ENCODE data around the gene NAPB. TPM values are rescaled to one million over a fixed set of nuclear protein-coding genes. Genes with fewer than 3 reads are reported as not detected.

The NAPB gene
- total RNA-seq, 4 donors from 2014 or later = 9.0 to 23.6 (median 16.9) TPM

DNA sequence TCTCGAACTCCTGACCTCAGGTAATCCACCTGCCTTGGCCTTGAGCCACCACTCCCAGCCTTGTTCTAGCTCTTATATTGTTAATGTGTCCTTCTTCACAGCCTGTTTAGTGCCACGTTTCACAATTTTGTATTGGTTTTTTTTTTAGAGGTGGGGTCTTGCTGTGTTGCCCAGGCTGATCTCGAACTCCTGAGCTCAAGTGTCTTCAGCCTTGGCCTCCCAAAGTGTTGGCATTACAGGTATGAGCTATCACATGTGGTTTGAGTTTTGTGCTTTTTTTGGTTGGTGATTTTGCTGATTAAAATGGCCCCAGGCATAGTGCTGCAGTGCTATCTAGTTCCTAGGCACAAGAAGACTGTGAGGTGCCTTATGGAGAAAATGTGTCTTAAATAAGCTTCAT is 12.3 kb upstream of the NAPB start:
- H3K4me3 ChIP-seq = no peak overlapping the region
- intact Hi-C loops (cut with DNase I; ENCODE audit: low total_unique reads) = no loop called here
- no peaks in the 10 kb centered on the region for H3K9me3 ChIP-seq
- no peak for DNase-seq
- H3K36me3 ChIP-seq = no peaks in the 10 kb centered on the region
- no peaks in the 10 kb centered on the region for H3K4me1 ChIP-seq
- no peak overlapping the region for H3K27ac ChIP-seq
- no peaks in the 10 kb centered on the region for H3K27me3 ChIP-seq
- TF ChIP-seq, protein P1, sequence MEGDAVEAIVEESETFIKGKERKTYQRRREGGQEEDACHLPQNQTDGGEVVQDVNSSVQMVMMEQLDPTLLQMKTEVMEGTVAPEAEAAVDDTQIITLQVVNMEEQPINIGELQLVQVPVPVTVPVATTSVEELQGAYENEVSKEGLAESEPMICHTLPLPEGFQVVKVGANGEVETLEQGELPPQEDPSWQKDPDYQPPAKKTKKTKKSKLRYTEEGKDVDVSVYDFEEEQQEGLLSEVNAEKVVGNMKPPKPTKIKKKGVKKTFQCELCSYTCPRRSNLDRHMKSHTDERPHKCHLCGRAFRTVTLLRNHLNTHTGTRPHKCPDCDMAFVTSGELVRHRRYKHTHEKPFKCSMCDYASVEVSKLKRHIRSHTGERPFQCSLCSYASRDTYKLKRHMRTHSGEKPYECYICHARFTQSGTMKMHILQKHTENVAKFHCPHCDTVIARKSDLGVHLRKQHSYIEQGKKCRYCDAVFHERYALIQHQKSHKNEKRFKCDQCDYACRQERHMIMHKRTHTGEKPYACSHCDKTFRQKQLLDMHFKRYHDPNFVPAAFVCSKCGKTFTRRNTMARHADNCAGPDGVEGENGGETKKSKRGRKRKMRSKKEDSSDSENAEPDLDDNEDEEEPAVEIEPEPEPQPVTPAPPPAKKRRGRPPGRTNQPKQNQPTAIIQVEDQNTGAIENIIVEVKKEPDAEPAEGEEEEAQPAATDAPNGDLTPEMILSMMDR (IDR thresholded peaks at IDR 0.05) = no peak
- TF ChIP-seq POLR2A (IDR thresholded peaks at IDR 0.05) = no peak

DNA sequence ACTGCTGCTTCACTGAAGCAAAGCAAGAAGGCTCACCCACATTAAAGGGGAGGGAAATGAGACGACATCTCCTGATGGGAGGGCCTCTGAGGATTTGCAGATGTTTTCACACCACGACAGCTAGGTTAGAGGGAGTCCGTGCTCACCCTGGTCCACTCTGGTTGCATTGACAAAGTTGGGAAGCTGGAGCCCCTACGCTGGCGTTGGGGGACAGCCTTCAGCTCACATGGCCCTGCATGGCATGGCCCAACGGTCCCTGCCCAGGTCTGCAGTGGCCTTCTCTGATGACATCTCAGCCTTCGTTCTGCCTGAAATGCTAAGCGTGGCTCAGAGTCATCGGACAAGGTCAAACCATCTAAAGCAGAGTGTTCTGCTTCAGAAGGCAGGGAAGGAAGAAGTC is 3.8 kb upstream of the NAPB start:
- Histone ChIP-seq H3K27ac (no peak overlapping the region), H3K36me3 (no peaks in the 10 kb centered on the region), H3K4me3 (no peak overlapping the region), H3K27me3 (no peaks in the 10 kb centered on the region), H3K9me3 (no peaks in the 10 kb centered on the region), H3K4me1 (no peaks in the 10 kb centered on the region)
- TF ChIP-seq, protein P1 (IDR thresholded peaks at IDR 0.05) = no peak
- no peak for TF ChIP-seq POLR2A (IDR thresholded peaks at IDR 0.05)
- intact Hi-C loops (cut with DNase I; ENCODE audit: low total_unique reads) = no loop called here
- no peak for DNase-seq

DNA sequence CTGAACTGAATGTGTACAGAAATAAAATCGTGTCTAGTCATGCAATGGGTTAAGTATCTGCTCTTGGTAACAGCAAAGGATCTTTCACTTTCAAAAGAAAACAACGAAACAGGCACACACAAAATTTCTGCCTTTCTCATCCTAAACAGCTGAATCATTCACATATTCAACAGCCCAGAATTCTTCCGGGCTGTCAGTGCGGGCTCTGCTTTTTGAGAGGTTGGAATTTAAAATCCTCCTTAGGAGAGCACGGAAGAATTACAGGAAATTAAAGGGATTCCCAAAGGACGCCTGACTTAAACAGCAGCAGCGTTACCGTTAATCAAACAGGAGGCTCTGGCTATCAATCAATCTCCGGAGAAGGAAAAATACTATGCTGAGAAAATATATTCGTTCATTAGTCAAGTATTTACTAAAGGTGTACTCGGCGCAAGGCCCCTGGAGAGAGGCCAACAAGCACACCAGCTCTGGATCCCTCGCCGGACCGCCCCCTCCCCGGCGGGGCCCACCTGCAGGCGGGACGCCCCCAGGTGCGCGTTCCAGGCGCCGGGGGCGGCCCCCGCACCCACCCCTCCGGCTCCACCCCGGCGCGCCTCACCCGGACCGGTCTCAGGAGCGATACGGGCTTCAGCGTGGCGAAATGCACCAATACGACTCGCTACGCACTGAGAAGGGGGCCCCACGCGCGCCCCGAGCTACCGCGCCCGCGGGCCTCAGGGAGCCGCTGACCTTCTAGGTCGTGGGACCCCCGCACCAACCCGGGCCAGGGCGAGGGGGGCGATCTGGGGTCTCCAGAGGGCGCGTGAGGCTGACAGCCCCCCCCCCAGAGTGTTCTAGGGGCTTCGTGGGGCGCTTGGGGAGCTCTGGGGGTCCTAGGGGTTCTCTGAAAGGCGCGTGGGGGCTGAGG is 1.0 kb downstream of the NAPB start:
- intact Hi-C loops (cut with DNase I; ENCODE audit: low total_unique reads) = no loop called here
- Histone ChIP-seq H3K4me3 (peak overlapping the region; percentile 92 to 96), H3K27ac (peak overlapping the region; percentile 93 to 94), H3K27me3 (no peaks in the 10 kb centered on the region), H3K36me3 (no peaks in the 10 kb centered on the region), H3K4me1 (peaks cover 0 to 7% of the 10 kb centered on the region in 2 donors), H3K9me3 (no peaks in the 10 kb centered on the region)
- peak; percentile 35 to 53 for DNase-seq
- TF ChIP-seq, protein P1 (IDR thresholded peaks at IDR 0.05) = no peak
- no peak for TF ChIP-seq POLR2A (IDR thresholded peaks at IDR 0.05)

DNA sequence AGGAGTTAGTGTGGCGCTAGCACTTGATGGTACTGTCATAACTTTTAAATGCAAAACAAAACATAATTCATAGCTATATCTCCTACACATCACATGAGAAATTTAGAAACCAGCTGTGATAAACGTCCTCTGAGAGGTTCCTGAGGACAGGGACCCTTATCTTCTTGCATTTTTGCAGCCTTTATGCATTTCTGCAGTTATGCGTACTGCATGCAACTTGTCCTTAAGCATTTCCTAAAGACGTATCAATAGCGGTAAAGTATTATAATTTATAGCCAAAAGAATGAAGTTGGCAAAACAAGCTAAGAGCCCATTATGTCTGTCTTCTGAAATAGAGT is 1.7 kb downstream of the NAPB start:
- intact Hi-C loops (cut with DNase I; ENCODE audit: low total_unique reads) = no loop called here
- TF ChIP-seq, protein P1 (IDR thresholded peaks at IDR 0.05) = no peak
- no peak for TF ChIP-seq POLR2A (IDR thresholded peaks at IDR 0.05)
- Histone ChIP-seq H3K36me3 (no peaks in the 10 kb centered on the region), H3K27ac (peak overlapping the region; percentile 93 to 94), H3K4me1 (peaks cover 0 to 7% of the 10 kb centered on the region in 2 donors), H3K27me3 (no peaks in the 10 kb centered on the region), H3K9me3 (no peaks in the 10 kb centered on the region), H3K4me3 (peak overlapping the region; percentile 92 to 96)
- no peak for DNase-seq

DNA sequence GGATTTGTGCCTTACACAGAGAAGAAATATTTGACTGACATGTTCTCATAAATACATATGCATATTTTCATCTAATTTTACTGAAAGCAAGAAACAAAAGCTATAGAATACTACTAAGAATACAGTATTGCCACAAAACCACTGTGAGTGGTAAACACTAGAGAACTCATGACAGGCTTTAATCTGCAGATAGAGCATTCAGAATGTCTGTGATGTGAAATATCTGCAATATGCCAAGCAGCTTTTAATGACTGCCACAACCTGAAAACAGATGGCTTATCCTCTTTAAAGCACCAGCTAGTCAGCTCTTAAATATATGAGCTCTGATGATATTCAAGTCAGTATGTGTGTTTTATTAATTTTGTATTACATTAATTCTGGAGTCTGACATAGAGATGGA is 3.4 kb downstream of the NAPB start:
- Histone ChIP-seq H3K27me3 (no peaks in the 10 kb centered on the region), H3K27ac (no peak overlapping the region), H3K4me3 (no peak overlapping the region), H3K9me3 (no peaks in the 10 kb centered on the region), H3K36me3 (no peaks in the 10 kb centered on the region), H3K4me1 (peaks cover 0 to 7% of the 10 kb centered on the region in 2 donors)
- no peak for TF ChIP-seq POLR2A (IDR thresholded peaks at IDR 0.05)
- TF ChIP-seq, protein P1 (IDR thresholded peaks at IDR 0.05) = no peak
- DNase-seq = no peak
- intact Hi-C loops (cut with DNase I; ENCODE audit: low total_unique reads) = no loop called here

Data from uterus (tissue), 4 donors.